SKM-1 (cell line): ENCODE measurements around the gene LMAN2.

Experiments
- DNase-seq: peaks from one replicate; lab custom pipeline; 2025; ENCODE audit not compliant: unreplicated experiment; lab: John Stamatoyannopoulos, UW

The LMAN2 gene

DNA sequence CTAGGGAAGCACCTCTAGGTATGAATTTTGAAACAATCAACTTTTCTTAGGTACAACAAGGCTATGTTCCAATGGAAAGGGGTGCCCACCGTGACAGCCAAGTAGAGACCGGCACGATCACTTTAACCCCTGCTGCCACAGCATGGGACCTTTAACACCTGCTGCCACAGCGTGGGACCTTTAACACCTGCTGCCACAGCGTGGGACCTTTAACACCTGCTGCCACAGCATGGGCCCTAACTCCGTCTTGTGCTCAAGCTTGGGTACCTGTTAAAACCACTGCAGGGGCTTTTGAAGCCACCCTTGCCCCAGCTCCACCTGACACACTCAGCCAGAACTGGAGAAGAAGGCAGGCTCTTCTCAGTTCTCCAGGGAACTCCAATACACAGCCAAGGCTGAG is 21.6 kb downstream of the LMAN2 start:
- DNase-seq, result no peak

DNA sequence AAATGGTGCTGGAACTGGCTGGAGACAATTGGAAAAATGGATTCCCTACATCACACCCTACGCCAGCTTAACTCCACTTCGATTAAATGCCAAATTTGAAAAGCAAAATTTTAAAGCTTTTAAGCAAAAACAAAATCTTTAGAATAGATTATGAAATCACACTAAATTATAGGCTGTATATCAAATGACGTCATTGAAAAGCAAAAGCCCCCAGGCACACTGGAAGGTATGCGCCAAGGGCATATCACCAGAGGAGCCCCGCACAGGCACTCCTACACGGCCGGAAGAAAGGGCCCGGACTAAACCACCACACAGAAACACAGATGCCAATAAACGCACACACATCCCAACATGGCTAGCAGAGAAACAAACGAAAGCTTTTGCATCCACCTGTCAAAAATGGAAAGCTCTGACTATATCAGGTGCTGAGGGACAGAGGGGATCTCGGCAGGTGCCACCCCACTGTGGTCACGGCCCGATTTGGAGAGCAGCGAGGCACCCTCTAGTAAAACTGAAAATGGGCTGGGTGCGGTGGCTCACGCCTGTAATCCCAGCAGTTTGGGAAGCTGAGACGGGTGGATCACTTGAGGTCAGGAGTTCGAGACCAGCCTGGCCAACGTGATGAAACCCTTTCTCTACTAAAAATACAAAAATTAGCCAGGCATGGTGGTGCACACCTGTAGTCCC is 22.8 kb downstream of the LMAN2 start:
- DNase-seq, result no peak

DNA sequence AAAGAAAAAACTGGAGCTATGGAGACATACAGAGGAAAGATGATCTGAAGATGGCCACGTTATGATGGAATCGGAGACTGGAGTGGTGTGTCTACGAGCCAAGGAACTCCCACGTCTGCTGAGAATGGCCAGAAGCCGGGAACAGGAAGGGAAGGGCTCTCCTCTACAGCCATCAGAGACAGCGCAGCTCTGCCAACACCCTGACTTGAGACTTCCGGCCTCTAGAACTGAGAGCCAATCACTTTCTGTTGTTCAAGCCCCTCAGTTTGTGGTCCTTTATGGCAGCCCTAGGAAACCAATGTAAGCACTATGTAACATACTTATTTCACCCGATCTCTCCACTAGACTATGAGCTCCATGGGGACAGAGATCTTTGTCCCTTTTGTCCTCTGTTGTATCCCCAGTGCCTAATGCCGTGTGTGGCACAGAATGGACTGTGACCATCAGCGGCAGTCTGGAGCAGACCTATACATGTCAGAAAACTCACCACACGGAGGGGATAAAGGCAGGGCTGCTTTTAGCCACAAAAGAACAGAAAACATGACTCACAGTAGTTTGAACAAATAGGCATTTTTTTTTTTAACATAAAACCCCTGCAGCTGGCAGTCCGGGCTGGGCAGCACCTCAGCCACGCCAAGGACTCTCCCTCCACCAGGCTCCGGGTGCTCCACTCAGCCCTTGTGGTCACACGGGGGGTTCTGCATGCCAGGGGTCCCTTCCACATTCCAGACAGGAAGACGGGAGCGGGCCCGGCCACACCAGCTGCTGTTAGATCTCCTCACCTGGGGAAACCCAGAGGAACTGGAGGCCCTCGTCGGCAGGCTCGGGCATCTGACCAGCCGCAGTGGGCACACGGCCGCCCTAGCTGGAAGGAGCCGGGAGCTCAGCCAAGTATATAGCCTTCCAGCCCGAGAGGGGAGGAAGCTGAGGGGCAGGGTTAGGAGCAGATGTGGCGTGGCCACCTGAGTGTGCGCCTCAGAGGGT is 23.6 kb downstream of the LMAN2 start:
- no peak for DNase-seq

DNA sequence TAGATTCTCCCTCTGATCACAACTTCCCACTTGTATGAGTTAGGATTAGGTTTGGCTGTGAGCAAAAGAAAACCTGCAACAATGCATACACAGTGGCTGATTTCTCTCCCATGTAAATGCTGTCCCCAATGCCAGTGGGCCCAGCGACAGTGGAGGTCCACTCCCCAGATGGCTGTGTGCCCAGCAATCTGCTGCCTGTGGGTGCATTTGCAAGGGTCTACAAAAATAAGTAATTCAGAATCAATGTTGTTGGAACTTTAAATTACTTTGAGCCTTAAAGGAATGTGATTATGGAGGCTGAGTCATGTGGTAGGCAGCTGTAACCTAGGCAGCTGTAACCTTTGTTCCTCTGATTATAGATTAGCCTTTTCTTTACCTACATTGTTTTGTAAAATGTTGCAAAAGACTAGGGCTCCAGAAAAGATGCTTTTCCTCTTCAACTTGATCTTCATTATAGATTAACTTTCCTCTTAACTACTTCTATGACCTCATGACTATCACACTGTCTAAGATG is 25.5 kb downstream of the LMAN2 start:
- DNase-seq, result no peak

DNA sequence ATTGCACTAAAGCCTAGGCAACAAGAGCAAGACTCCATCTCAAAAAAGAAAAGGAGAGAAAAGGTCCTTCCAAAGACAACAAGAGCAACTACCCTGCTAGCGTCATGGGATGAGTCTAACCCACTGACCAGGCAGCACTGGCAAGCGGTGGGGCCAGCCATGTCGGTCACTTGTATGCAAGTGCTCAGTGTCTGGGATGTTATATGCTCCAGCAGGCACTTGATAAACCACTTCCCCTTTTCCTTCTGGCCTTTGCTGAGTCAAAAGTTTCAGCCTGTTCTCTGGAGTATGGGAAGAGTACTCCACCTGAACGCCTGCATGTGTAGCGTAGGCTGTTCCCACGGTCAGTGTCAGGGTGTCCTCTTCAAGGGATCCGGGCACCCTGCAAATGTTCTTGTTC is 30.6 kb downstream of the LMAN2 start:
- DNase-seq, result peak; percentile 64

DNA sequence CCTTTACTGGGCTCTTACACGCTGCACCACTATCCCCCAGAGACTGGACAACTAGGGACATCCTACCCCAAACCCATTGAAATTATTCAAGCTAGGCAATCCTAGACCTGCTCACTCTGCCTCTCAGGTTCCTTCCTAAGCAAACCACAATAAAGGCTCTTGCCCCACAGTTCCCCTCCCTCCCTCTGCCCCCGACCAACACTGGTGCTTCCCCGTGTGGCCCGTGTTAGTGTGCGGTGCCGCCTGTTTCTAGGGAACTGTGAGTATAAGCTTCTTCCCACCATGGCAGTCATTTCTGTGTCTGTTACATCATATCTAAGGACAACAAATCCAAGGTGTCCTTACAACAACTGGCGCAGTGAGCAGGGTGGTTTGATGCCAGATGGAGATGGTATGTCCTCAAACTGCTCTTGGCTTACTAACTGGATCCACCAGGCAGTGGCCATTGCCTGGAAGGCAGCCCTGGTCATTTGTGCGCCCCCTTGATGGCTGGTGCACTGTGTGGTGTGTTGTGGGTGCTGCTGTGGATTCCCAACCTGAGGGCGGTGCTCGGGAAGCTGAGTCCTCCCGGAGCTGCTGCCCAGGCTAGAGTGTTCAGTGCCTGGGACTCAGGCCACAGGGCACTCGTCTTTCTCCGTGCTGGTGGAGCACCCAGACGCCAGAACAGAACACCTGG is 31.4 kb downstream of the LMAN2 start:
- no peak for DNase-seq

DNA sequence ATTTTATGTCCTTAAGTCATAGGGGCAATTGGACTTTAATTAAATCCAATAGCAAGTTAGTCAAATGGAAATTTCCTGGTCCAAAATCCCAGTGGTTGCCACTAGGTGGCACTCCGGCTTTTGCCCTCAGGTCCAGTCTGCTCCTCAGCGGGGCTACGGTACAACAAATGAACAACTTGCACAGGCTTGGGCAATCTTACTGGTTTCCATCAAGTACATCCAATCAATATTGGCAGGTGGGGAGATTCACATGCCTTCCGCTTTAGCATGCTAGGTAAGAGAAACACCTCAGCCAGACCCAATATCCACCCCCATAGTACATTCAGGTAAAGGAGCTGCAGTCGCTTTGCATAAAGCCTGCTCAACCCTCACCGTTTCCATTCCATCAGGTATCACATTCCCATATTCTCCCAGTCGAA is 33.5 kb downstream of the LMAN2 start:
- DNase-seq, result peak; percentile 62

DNA sequence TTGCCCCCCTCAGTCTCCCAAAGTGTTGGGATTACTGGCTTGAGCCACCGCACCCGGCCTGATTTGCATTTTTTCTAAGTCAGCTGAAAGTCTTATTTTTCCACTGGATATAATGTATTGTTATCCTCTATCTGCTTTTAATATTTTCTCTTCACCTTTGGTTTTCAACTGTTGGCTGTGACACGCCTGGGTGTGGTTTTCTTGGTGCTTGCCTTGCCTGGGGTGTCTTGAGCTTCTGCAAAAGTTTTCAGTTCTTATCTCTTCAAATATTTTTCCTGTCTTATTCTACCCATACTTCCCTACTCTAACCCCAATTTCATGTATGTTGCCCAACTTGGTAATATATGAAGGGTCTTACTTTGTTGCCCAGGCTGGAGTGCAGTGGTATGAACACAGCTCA is 35.5 kb downstream of the LMAN2 start:
- no peak for DNase-seq

DNA sequence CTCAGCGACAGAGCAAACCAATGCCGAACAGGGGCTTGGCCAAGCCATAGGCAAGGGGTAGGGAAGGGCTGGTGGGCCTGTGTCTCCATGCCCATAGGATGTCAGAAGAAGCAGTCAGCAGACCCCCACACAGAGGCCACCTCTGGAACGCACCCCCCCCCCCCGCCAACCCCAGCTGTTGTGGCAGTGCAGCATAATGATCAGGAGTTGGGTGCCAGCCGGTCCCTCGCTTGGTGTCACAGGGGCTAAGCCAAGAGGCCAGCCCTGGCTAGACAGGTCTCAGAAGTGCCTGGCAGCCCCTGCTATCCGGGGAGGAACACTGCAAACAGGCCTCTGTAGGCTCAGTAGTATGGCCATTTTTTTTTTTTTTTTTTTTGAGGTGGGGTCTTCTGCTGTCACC is 36.1 kb downstream of the LMAN2 start:
- DNase-seq, result no peak

DNA sequence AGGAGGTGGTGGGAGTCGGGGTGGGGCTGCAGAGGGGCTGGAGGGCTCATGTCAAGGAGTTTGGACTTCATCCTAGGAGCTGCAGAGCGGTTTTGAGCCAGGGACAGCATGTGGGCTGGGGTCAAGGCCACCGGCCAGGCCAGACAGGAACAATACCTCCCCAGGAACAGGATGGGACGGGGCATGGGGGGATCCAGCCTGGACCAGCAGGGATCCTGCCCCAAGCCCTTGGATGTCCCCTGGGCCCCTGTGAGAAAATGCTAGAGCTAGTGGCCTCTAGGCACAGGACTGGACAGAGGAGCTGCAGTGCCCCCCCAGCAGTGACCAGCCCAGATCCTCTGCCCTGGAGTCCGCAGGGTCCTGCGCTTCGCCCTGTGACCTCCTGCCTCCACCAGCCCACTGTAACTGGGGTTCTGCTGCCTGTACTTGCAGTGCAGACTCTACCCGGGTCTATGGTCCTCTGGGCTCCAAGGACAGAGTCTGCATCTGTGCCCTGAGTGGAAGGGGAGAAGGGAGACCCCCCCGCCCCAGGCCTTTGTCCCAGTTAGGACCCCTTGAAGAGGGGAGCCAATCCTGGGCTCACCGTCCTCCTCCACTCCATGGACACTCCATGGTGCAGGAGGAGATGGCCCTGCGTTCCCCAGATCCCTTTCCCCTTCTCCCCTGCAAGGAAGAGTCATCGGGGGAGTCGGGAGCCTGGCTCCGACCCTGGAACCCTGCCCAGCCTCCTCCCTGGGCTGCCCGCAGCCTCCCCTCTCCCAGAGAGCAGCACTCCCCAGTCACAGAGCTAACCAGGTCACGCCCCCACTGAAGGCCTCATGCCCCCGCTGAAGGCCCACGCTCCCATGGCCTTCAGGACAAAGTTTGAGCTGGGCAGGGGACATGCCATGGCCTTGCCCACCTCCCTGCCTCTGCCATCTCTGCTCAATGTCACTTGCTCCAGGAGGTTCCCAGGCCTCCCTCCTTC is 36.8 kb downstream of the LMAN2 start:
- DNase-seq, result no peak

DNA sequence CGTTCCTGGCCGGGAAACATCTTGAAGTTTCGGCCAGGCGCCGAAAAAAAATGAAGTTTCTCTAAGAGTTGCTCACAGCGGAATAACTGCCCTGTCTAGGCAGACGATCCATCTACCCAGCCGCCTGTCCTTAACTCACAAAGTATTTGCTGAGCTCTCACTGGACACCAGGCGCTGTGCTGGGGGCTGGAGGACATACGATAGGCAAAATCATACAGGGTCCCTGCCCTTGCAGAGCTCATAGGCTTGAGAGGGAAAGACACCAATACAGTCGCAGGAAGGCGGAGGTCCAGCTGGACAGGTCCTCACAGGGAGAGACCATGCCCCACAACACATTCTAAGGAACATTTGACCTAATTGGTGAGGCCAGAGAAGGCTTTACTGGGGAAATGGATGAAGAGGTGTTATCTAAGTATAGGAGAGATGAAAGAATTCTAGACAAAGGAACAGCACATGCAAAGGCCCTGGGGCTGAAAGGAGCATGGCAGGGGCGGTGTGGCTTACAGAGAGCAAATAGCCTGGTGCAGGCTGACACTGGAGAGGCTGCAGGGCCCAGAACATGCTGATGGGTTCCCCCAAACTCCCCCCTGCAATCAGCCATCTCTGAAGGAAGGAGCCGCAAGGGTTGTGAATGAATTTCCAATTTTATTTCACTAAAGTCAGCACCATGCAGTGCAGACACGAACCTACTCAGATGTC is 37.8 kb downstream of the LMAN2 start:
- no peak for DNase-seq

DNA sequence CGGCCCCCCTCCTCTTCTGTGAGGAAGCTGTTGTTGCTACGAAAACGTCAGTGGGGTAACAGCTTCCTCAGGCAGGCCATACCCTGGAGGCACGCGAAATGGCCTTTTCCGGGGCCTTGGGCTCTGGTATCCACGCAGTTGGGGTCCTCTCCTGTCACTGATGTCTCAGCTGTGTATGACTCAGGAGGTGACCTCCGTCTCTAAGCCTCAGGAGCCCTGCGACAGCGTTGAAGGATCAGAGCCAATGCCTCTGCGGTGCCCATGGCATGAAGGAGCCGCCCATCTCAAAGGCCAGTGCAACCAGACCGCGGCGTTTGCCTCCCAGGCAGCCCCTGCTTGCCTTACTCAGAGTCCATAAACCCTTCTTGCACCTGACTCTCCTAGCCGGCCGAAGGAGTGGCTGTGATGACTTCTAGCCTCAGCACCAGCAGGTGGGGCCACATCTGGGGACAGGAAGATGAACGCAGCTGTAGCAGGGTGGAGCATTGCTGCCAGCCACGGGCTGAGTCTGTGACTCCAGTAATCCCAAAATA is 38.8 kb downstream of the LMAN2 start:
- DNase-seq, result no peak

DNA sequence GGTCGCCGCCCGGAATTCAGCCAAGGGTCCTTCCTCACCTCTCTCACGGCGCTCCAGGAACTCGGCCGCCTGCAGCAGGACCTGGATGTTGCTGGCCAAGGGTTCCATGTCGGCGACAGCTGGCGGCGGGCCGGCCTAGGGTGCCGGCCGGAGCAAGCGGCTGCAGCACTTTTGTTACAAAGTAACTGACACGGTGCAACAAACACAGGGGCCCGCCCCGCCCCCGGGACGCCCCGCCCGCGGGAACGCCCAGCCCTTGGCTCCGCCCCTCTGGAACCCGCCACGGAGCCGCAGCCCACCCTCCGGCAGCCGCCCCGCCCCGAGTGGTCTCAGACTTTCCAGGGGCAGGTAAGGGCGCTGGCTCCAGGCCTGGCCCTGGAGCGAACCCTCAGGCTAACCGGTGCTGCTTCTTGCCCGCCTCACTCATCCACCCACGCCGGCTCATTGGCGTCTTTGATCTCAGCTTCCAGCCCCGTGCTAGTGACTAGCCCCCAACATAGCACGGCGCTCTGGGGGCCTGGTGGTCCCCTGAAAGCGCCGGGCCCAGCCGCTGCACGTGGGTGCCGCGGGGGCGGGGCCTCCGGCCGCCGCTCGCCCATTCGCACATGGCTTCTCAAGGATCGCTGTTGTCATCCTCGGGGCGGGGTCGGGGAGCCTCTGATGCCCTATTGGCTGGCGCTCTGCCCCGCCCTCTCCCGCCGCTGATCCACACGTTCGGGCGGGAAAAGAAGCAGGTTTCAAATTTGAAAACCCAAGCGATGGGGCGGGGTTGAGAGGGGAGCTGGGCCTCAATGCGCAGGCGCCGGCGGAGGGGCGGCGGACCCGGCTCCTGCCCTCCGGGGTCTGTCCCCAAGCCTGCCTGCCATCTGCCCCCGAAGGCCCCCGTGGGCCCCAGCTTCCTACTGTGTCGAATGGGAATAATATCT is 39.5 kb downstream of the LMAN2 start, which contains the start of gene MXD3:
MXD3 (minus strand) TSS at position 176 of the 926 bp plus-strand sequence; CDS start at position 108, 68 bp downstream.
- DNase-seq, result peak; percentile 89

DNA sequence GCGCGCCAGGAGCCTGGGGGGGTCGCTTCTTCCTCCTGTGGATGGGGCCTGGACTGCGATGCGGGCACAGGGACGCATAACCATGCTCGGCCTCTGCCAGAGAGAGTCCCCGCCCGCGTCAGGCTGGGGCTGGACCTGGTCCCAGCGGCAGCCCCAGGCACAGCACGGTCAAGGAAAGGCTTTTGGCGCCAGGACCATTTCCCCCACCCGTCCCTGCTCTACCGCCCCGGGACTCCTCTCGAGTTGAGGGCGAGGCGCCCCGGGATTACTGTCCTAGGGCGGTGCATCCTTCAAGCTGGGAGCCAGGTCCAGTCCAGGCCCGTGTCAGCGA is 40.1 kb downstream of the LMAN2 start:
- DNase-seq, result no peak

DNA sequence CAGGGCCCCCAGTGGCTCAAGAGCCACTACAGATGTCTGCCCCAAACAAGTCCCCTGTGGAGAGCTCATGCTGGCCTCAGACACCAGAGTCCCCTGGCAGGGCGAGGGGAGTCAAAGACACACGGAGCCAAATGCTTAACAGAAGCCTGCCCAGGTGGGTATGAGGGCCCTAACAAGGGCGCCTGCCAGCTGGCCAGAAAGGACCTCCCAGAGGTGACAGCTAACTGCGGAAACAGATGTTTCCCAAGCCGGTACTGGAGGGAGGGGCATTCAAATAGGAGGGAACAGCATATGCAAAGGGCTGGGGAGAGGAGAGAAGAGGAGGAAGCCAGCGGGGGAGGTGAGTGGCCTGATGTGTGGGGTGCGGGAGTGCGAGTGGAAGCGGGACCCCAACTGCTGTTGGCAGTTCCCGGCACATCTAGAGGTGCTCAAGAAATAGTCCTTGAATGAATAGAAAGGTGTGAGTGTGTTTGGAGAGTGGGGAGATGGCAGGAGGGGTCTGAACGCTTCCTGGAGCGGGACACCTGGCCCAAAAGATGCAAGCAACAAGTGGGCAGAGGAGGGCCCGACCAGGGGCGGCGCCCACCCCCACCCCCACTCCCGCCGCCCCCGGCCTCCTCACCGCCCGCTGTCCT is 40.6 kb downstream of the LMAN2 start:
- peak; percentile 30 for DNase-seq

DNA sequence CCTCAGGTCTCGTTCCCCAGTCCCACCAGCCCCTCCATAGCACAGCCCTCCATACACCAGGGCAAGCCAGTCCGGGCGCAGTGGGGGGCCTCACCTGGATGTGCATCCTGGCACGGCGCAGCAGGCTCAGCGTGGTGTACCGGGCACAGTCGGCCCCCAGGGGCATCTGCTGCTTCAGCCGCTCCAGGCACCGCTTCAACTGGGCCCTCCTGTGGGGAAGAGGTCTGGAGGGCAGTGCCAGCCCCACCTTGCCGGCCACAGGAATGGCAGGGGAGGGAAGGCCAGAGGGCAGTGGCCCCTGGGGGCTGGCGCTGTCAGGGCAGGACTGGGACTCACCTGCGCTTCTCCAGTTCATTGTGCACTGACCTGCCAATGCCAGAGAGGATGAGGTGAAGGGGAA is 41.1 kb downstream of the LMAN2 start:
- DNase-seq, result no peak

DNA sequence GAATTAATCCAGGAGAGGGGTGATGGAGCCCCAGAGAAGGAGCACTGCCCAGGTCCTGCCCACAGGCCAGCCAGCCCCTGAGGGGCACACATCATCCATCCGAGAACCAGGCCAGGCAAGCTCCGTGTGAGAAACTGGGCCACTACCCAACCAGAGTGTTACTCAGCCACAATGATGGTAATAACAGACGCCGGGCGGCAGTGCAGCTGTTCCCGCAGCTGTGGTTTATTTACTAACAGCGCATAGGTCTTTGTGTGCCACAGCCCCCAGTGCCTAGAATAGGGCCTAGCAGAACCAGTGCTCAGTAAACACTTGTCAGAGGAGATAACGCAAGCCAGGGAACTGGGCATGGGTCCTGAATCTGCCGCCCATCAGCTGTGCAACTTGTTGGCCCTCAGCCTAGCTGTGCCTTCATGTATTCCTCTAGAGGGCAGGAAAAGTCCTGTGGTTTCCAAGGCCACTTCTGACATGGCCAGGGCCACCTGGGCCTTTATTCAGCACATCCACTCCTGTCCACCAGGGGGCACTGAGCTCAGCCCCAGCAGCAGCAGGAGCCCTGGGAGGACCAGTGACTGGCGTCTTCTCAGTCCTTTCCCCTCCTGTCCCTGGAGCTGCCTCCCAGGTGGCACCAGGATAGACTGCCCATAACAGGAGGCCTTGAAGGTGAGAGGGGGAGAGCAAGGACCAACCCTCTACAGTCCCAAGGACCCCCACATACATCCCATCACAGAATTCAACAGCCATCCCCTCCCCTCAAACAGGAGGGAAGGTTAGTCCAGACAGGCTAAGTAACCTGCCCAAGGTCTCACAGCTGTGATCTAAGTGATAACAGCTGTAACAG is 41.9 kb downstream of the LMAN2 start:
- DNase-seq, result peak; percentile 29
